Brain microvascular endothelial cell (primary cell): ENCODE data around the gene CCDC6.
A peak's percentile ranks its signal among the peaks of the same experiment; 100 is the strongest.

Experiments
- DNase-seq: peaks from one replicate; pipeline ENCODE4 v3.0.0-alpha.2; 2020
- H3K27ac ChIP-seq: fragments of 250-450 bp; sonication (Bioruptor Pico); 2 replicates; pipeline ENCODE4 v1.5.1; 2020; ENCODE audit warnings: mild to moderate bottlenecking, moderate library complexity
- H3K27me3 ChIP-seq: fragments of 250-450 bp; sonication (Bioruptor Pico); replicated peaks from 2 replicates; pipeline ENCODE4 v1.5.1; 2020; ENCODE audit warnings: mild to moderate bottlenecking
- H3K36me3 ChIP-seq: fragments of 250-450 bp; sonication (Bioruptor Pico); replicated peaks from 2 replicates; pipeline ENCODE4 v1.5.1; 2020; ENCODE audit warnings: mild to moderate bottlenecking
- H3K4me3 ChIP-seq: 2 replicates; pipeline ENCODE4 v1.5.1; 2011; ENCODE audit warnings: low read depth, mild to moderate bottlenecking, control low read depth, low read length, moderate library complexity
- CTCF ChIP-seq: IDR thresholded peaks from 2 replicates; pipeline ENCODE4 v1.5.1; 2011; ENCODE audit warnings: low read depth, mild to moderate bottlenecking, moderate library complexity, low read length, control low read depth, inconsistent platforms; ENCODE audit errors: missing control alignments
- in situ Hi-C: cut with HindIII; loops from 2 replicates; pipeline ENCODE4 v1.10.0; 2017; ENCODE audit warnings: low sequenced_read_pairs, low pct_ligation_motif_present

CCDC6 gene

DNA sequence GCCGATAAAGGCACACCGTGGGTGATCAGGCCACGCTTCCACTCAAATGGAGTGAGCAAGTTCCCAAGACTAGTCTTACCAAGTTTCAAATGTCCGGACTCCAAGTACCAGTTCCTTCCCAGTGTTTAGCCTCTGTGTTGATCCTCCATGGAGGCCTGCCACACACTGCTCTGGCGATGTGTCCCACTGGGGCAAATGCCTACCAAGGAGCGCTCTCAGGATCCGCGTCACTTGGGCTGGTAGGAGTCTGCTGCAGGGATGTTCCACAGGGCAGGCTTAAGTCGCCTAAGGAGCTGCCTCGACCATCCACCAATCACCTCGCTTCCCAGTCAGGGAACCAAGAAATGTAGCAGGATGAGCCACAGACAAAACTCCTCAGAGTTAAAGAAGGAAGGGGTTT is 135.7 kb downstream of the CCDC6 start:
- no peak for TF ChIP-seq CTCF
- no peaks in the 10 kb centered on the region for H3K36me3 ChIP-seq
- H3K27me3 ChIP-seq, result no peaks in the 10 kb centered on the region
- no peak overlapping the region for H3K4me3 ChIP-seq
- in situ Hi-C loops, result no loop called here
- DNase-seq, result no peak
- no peak overlapping the region for H3K27ac ChIP-seq

DNA sequence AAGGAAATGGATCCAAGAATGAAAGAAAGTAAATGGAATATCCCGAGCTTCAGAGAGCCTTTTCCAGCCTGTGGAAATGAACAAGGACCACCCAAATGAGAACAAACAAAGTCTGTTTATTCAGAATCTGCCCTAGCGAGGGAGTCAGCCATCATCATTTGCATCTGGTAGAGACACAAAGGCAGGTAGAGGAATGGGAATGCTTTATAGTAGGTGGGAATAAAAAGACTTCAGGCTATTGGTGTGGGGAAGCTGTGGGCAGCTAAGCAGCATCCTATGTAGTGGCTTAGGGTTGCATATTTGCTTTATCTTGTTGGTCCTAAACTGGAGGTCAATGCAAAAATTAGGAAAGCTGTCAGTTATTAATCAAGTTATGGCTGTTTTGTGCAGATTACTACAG is 143.9 kb downstream of the CCDC6 start:
- H3K27ac ChIP-seq, result no peak overlapping the region
- no peak for DNase-seq
- no peak for TF ChIP-seq CTCF
- H3K27me3 ChIP-seq, result no peaks in the 10 kb centered on the region
- in situ Hi-C loops, result no loop called here
- H3K36me3 ChIP-seq, result no peaks in the 10 kb centered on the region
- H3K4me3 ChIP-seq, result no peak overlapping the region

DNA sequence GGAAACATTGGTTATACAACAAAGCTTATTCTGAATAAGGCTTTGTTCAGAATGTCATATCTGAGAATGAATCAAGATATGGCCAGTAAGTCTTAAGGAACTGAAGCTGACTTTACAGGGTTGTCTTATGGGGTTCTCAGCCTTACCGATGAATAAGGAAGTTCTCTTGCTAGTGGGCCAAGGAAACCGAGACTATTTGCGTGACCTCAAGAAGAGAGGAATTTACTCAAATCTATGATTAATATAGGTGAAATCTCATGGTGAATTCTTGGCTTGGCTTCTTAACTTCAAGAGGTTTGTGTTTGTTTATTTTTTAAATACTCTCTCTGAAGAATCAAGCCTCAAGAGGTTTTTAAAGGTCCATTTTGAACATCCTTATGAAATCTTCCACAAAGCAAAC is 148.4 kb downstream of the CCDC6 start:
- no peaks in the 10 kb centered on the region for H3K27me3 ChIP-seq
- H3K27ac ChIP-seq, result peak overlapping the region; percentile 6
- TF ChIP-seq CTCF, result no peak
- H3K36me3 ChIP-seq, result no peaks in the 10 kb centered on the region
- DNase-seq, result peak; percentile 64
- no peak overlapping the region for H3K4me3 ChIP-seq
- in situ Hi-C loops, result no loop called here

DNA sequence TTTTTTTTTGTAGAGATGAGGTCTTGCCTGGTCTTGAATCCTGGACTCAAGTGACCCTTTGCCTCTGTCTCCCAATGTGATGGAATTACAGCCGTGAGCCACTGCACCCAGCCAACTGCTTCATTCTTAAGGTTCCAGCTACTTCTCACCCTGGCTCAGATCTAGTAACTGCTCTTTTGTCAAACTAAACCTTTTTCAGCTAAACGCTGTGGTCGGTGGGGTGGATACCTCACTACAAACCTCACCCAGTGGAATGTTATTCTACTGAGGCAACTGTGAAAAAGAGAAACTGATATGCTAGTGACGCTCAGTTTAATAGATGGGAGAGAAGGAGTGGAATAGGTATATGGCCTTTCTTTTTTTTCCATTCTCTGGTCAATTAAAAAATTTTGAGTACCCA is 151.4 kb downstream of the CCDC6 start:
- Histone ChIP-seq H3K27ac (no peak overlapping the region), H3K36me3 (no peaks in the 10 kb centered on the region), H3K27me3 (no peaks in the 10 kb centered on the region), H3K4me3 (no peak overlapping the region)
- peak; percentile 38 for DNase-seq
- no peak for TF ChIP-seq CTCF
- in situ Hi-C loops, result no loop called here

DNA sequence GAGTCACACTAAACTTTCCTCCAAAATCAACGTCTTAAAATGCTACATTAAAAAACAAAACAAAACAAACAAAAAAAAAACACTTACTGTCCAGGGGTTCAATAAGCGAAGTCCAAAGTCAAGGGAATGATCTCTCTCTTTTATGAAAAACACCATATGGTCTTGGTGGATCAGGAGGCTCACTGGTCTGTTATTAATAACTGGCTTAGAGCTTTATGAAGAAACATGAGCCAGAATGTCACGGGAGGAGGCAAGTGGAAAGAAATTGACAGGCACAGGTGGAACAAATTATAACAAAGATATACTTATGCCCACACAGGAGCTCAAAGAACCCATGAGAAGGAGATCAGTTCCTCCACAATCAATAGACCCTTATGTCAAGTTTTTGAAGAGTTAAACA is 153.1 kb downstream of the CCDC6 start, which contains the start of gene MRLN:
Gene MRLN, minus strand, starts transcription at position 189 of the 400 bp plus-strand sequence.
- Histone ChIP-seq H3K36me3 (no peaks in the 10 kb centered on the region), H3K27me3 (no peaks in the 10 kb centered on the region), H3K4me3 (no peak within 1 kb of the TSS), H3K27ac (no peak within 1 kb of the TSS)
- TF ChIP-seq CTCF, result no peak
- DNase-seq, result no peak
- in situ Hi-C loops, result no loop called here

DNA sequence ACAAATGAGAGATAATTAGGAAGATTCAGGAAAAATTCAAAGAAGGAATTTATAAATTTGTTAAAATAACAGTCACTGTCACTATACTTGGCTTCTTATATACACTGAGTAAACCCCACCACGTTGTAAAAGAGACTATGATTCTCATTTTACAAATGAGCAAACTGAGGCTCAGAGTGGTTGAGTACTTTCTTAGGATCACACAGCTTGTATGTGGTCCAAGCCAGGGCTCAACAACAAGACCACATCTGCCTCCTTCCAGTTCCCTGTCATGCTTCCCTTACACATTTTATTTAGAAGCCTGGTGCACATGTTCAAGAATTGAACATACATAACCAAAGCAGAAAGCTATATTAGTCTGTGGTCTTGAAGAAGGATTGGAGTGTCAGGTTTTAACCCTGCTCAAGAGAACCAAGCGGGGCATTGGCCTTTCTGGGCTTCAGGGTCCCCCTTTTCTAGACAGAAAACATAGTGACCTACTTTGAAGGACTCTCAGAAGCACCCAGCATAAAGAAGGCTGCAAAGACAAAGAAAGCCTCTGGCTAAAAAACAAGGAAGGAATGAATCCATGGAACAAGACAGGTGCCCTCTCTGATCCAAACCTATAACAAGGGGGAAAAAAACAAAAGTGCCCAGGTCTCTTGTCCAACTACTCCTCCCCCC is 153.9 kb downstream of the CCDC6 start:
- Histone ChIP-seq H3K4me3 (no peak overlapping the region), H3K36me3 (no peaks in the 10 kb centered on the region), H3K27ac (no peak overlapping the region), H3K27me3 (no peaks in the 10 kb centered on the region)
- TF ChIP-seq CTCF, result no peak
- no peak for DNase-seq
- in situ Hi-C loops, result no loop called here
